GM21737 (cell line): ENCODE measurements around the gene PKD1L1.
"Not testable (repeated sequence)": the region's sequence is repeated elsewhere in the genome, so short reads cannot be mapped to it uniquely, and the experiment has no call there.

Experiments
- ATAC-seq: cut with Tn5 transposase; IDR thresholded peaks from one replicate; pipeline ENCODE4 v1.9.1; 2021; ENCODE audit warnings: mild to moderate bottlenecking, moderate library complexity; ENCODE audit not compliant: unreplicated experiment

Gene PKD1L1

DNA sequence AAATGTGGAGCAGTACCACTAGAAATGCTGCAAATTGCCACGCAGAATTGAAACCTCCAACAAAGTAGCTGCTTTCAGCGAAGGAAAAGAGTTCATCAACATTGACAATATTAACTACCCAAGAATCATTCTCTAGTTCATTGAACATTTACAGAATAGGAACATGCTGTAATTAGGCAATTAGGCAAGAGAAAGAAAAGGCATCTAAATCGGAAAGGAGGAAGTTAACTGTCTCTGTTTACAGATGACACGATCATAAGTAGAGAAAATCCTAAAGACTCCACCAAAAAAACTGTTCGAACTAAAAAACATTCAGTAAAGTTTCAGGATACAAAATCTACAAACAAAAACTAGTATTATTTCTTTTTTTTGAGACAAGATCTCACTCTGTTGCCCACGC, 8.9 kb upstream of the PKD1L1 start:
- no peak for ATAC-seq

DNA sequence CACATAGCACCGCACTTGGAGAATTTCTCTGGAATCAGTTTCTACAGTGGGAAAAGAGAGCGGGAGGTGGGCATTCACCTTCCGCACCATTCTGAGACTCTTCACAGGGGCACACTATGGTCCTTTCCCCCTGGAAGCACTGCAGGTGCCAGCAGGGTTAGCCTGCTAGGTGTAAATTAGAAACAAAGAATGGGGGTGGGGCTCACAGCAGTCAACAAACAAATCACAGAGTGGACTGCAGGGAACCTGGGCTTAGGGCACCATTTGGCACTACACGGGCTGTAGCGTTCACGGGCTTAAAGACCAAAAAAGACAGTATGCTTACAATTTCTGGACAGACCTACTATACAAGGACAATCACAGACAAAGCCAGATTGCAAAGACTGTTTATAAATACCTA, 8.0 kb upstream of the PKD1L1 start:
- ATAC-seq = no peak

- no peak for ATAC-seq
Measured at GRCh38 chr7:47954231-47954911, 6.1 kb upstream of the PKD1L1 start.

DNA sequence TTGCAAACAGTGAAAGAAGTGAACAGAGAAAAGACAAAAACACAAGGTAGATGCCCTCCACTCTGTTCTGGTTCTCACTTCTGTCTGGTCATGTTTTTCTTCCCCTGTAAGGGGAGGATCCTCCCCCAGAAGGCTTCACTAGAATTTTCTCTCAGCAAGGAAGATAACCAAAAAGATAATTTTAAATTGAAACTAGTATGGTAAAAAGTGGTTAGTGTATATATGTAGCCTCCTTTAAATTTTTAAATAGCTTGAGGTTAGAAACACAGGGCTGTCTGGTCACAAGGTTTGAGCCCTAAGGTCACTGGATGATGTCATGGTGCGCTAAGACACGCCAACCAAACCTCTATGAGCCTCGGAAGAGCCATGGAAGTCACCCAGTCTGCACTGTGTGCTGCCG, 5.6 kb upstream of the PKD1L1 start:
- ATAC-seq = no peak

DNA sequence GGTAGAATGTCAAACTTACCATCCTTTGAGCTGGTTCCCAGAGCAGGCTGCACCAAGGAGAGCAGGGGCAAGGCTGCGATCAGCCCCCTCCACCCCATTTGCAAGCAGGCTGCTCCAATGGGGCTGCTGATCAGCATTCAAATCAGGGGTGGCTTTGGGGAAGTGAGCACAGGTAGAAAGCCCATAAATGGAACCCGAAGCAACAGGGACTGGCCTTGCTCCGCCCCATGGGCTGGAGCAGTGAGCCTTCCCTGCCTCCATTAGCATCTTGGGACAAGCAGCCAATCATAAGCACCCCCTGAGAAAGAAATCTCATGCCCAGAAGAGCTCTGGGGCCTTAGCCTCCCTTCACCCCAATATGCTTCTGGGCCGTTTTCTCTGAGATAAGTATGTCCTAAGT, 4.0 kb upstream of the PKD1L1 start:
- ATAC-seq = no peak

DNA sequence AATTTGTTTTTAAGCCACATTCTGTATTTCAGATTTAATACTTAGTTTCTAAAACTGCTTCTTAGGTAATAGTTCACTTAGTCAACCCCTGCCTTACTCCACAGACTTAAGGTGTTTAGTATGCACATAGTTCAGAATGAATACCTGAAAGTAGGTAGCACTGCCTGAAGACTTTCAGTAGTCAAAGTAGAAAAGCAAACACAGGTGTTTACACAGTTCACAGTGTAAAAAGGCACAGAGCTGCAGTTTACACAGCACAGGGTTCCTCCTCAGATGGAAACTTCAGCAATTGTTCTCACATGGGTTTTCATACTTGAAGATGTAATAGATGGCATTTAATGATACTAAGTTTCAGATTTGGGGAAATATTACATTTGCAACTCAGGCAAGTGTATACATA, 3.1 kb upstream of the PKD1L1 start:
- ATAC-seq = no peak

- ATAC-seq = no peak
Measured at GRCh38 chr7:47950714-47951113, 2.4 kb upstream of the PKD1L1 start.

- no peak for ATAC-seq
Measured at GRCh38 chr7:47949703-47950102, 1.4 kb upstream of the PKD1L1 start.

GRCh38 chr7:47947355-47947749, 914 bp downstream of the PKD1L1 start:
- no peak for ATAC-seq

GRCh38 chr7:47946581-47947354, 1.5 kb downstream of the PKD1L1 start:
- ATAC-seq = no peak

GRCh38 chr7:47945261-47946015, 2.8 kb downstream of the PKD1L1 start:
- ATAC-seq = no peak

DNA sequence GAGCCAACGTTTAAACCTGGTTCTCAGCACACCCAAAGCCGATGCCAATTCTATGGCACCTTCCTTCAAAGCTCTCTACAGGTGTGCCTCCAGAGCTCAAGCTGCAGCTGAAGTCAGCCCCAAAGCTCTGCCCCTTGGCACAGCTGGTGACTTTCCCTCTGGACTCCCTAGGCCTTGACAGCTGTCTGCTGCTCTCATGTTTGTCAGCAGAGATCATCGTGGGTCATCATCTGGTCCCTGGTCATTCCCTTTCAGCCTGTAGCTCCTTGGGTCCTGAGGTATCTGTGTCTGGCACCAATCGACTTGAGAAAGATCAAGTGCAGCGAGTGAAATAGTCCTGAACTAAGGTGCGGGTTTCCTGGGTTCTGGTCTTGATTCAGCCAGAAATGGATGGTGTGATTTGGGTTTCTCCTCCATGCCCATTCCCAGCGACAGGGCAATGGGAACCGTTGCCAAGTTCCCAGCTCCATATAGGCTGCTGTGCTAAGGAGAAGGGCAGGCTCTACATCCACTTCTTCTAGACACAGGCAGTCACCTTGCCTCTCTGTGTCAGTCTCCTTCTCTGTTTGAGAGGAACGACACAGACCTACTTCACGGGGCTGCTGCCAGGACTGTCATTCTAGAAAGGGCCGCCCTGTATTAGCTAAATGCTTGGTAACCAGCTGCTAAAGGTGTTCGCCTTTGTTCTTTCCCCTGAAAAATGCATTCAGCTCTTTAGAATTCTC, 3.6 kb downstream of the PKD1L1 start:
- ATAC-seq = no peak

- ATAC-seq = no peak
Measured at GRCh38 chr7:47943676-47944474, 4.4 kb downstream of the PKD1L1 start.

DNA sequence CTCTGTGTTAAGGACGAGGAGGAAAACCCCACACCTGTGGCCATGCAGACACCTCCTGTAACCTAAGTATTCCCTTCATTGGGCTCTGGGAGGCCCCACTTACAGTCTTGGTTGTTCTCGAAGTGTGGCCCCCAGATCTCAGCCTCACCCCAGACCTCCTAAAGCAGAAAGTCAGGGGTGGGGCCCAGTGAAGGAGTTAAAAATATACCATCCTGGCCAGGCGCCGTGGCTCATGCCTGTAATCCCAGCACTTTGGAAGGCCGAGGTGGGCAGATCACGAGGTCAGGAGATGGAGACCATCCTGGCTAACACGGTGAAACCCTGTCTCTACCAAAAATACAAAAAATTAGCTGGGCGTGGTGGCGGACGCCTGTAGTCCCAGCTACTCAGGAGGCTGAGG, 5.6 kb downstream of the PKD1L1 start:
- not testable (repeated sequence) for ATAC-seq

GRCh38 chr7:47942132-47942531, 6.1 kb downstream of the PKD1L1 start:
- ATAC-seq = no peak

DNA sequence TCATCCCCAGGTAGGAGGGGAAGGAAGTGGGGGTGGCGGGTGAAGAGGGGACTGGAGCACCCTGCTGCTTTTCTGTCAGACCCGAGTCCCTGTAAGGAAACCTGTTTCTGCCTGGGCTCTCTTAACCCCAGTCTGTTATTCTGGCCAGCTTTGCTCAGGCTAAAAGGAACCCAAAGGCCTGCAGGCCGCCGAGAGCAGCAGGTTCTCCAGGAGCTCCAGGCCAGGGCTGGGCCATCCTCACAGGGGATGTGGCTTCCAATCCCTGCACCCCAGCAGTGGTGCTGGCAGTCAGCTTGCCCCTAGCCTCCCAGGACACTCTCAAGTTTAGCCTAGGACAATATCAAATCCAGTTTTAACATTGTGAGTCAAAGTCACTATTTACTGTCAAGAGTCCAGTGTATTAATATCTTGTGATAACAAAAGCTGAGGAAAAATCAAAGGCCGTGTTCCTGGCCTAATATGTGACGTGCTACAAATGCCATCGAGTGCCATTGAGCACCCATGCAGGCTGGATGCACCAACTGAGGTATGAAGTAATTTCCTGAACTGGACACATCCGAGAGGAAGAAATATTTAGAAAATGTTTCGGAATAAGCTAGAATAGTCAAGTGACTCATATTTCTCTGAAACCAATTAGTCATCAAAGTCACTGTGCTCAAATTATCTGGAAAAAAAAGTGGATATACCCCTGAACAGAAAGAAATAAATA, 7.0 kb downstream of the PKD1L1 start:
- no peak for ATAC-seq

DNA sequence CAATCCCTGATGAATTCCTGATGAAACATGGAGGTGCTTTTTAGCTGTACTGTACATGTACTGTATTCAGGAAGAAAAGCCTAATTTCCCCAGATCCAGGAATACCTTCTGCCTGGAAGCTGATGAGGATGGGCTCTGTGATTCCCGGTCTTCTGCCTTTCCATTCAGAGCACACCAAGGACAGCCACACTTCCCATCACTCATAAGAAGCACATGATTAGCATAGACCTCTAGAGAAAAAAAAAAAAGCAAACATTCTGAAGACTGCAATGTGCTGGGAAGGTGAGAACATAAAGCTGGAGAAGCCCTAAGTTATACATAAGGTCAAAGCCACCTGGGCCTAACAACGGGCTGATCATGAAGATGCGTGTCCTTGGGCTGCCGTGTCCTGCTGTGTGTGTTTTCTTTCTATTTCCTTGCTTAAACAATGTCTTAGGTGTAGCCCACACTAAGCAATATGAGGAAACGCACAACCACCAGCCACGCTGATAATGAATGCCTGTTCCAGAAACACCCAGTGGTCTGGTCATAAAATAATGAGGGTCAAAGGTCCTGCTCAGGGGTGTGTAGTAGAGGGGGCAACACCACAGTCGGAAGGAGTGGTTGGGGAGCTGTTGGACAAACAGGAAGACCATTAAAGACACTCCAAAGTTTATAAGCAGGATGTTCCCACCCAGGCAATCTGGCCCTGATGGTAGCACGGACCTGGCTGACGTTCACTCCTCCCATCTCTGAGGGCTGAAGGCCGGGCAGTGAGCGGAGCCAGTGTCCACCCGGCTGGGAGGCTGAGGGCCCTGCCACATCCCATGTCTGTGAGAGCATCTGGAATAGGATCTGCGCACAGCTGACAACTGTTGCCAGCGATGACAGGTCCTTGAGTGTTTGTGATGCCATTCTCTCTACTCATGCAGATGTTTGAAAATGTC, 7.9 kb downstream of the PKD1L1 start:
- no peak for ATAC-seq

- no peak for ATAC-seq
Measured at GRCh38 chr7:47939425-47940036, 8.7 kb downstream of the PKD1L1 start.
